DOHH2 (cell line): Measurements from ENCODE around the gene ZNF608.

Source experiments
- H3F3A ChIP-seq: fragments of 200-600 bp; sonication (generic), shearing (Covaris generic); 2 replicates; pipeline ENCODE4 v1.6.0; 2016; ENCODE audit warnings: antibody characterized with exemption, mild to moderate bottlenecking; ENCODE audit not compliant: control insufficient read depth, insufficient read depth
- H3K27ac ChIP-seq: fragments of 200-600 bp; sonication (generic); 2 replicates; pipeline ENCODE4 v1.5.1; 2014; ENCODE audit warnings: low read depth, mild to moderate bottlenecking, low read length, moderate library complexity
- H3K27me3 ChIP-seq: fragments of 200-600 bp; sonication (generic); 2 replicates; pipeline ENCODE4 v1.6.1; 2014; ENCODE audit warnings: mild to moderate bottlenecking, low read length, mixed read lengths; ENCODE audit not compliant: control insufficient read depth
- H3K36me3 ChIP-seq: fragments of 200-600 bp; sonication (generic); 2 replicates; pipeline ENCODE4 v1.6.1; 2014; ENCODE audit warnings: mild to moderate bottlenecking, low read length, moderate library complexity, mixed read lengths; ENCODE audit not compliant: control insufficient read depth
- H3K4me1 ChIP-seq: fragments of 200-600 bp; sonication (generic); 2 replicates; pipeline ENCODE4 v1.6.1; 2014; ENCODE audit warnings: mild to moderate bottlenecking, low read length, mixed read lengths; ENCODE audit not compliant: control insufficient read depth
- H3K4me2 ChIP-seq: fragments of 200-600 bp; sonication (generic); 2 replicates; pipeline ENCODE4 v1.6.0; 2014; ENCODE audit warnings: mild to moderate bottlenecking, low read length, moderate library complexity
- H3K4me3 ChIP-seq: fragments of 200-600 bp; sonication (generic); 2 replicates; pipeline ENCODE4 v1.5.1; 2014; ENCODE audit warnings: mild to moderate bottlenecking, low read length, mixed read lengths
- H3K79me2 ChIP-seq: fragments of 200-600 bp; sonication (generic); 2 replicates; pipeline ENCODE4 v1.6.1; 2014; ENCODE audit warnings: mild to moderate bottlenecking, low read length, mixed read lengths; ENCODE audit not compliant: control insufficient read depth
- H3K9me2 ChIP-seq: fragments of 200-600 bp; sonication (generic); replicated peaks from 2 replicates; pipeline ENCODE4 v1.6.1; 2014; ENCODE audit warnings: mild to moderate bottlenecking, low read length, mixed read lengths; ENCODE audit not compliant: control insufficient read depth
- H3K9me3 ChIP-seq: fragments of 200-600 bp; sonication (generic); 2 replicates; pipeline ENCODE4 v1.6.1; 2014; ENCODE audit warnings: antibody characterized with exemption, low read length, mixed read lengths; ENCODE audit not compliant: control insufficient read depth, insufficient read depth
- H4K20me1 ChIP-seq: fragments of 200-600 bp; sonication (generic); 2 replicates; pipeline ENCODE4 v1.6.0; 2014; ENCODE audit warnings: low read depth, mild to moderate bottlenecking, antibody characterized with exemption, low read length, moderate library complexity; ENCODE audit not compliant: control insufficient read depth, insufficient read depth
- CTCF ChIP-seq: fragments of 200-600 bp; sonication (generic); IDR thresholded peaks from one replicate; pipeline ENCODE4 v1.5.1; 2014; ENCODE audit warnings: antibody characterized with exemption, mild to moderate bottlenecking, low read depth, low read length; ENCODE audit not compliant: poor library complexity, severe bottlenecking
- EZH2phosphoT487 ChIP-seq: fragments of 200-600 bp; sonication (generic); IDR thresholded peaks from 2 replicates; pipeline ENCODE4 v1.6.1; 2017; ENCODE audit warnings: borderline replicate concordance, mild to moderate bottlenecking, antibody characterized with exemption, low read length, moderate library complexity, mixed read lengths

ZNF608 gene

GRCh38 chr5:124706729-124707361, 39.6 kb downstream of the ZNF608 start:
- Histone ChIP-seq H3K79me2 (peaks cover 89% of the 10 kb centered on the region), H3K9me3 (no peaks in the 10 kb centered on the region), H3K27ac (peak overlapping the region; percentile 98), H3F3A (peaks cover 68% of the 10 kb centered on the region), H3K27me3 (no peaks in the 10 kb centered on the region), H3K4me2 (peak overlapping the region; percentile 97), H3K36me3 (peaks cover 8% of the 10 kb centered on the region), H3K9me2 (no peaks in the 10 kb centered on the region), H3K4me3 (peak overlapping the region; percentile 77), H3K4me1 (peaks cover 99% of the 10 kb centered on the region), H4K20me1 (no peaks in the 10 kb centered on the region)
- TF ChIP-seq EZH2phosphoT487 = no peak
- TF ChIP-seq CTCF = no peak

- H3K79me2 ChIP-seq = peaks cover 89% of the 10 kb centered on the region
- peaks cover 99% of the 10 kb centered on the region for H3K4me1 ChIP-seq
- H3K9me3 ChIP-seq = no peaks in the 10 kb centered on the region
- H3F3A ChIP-seq = peaks cover 68% of the 10 kb centered on the region
- H3K27ac ChIP-seq = peak overlapping the region; percentile 98
- no peaks in the 10 kb centered on the region for H4K20me1 ChIP-seq
- H3K4me3 ChIP-seq = peak overlapping the region; percentile 77
- peak overlapping the region; percentile 97 for H3K4me2 ChIP-seq
- no peaks in the 10 kb centered on the region for H3K9me2 ChIP-seq
- H3K36me3 ChIP-seq = peaks cover 7% of the 10 kb centered on the region
- no peak for TF ChIP-seq CTCF
- TF ChIP-seq EZH2phosphoT487 = no peak
- H3K27me3 ChIP-seq = no peaks in the 10 kb centered on the region
These were observed 40.4 kb downstream of the ZNF608 start for GRCh38 chr5:124706051-124706450.

GRCh38 chr5:124705577-124705976, 40.9 kb downstream of the ZNF608 start:
- no peaks in the 10 kb centered on the region for H4K20me1 ChIP-seq
- no peak for TF ChIP-seq CTCF
- no peak for TF ChIP-seq EZH2phosphoT487
- H3K9me3 ChIP-seq = no peaks in the 10 kb centered on the region
- peaks cover 89% of the 10 kb centered on the region for H3K79me2 ChIP-seq
- peaks cover 68% of the 10 kb centered on the region for H3F3A ChIP-seq
- H3K27me3 ChIP-seq = no peaks in the 10 kb centered on the region
- H3K4me1 ChIP-seq = peaks cover 99% of the 10 kb centered on the region
- peak overlapping the region; percentile 98 for H3K27ac ChIP-seq
- peak overlapping the region; percentile 97 for H3K4me2 ChIP-seq
- H3K4me3 ChIP-seq = peak overlapping the region; percentile 77
- H3K9me2 ChIP-seq = no peaks in the 10 kb centered on the region
- H3K36me3 ChIP-seq = peaks cover 12% of the 10 kb centered on the region
